Hepatocyte (in vitro differentiated cells): ENCODE measurements around the gene DYRK3. TPM values are rescaled to one million over a fixed set of nuclear protein-coding genes. Genes with fewer than 3 reads are reported as not detected.
A peak's percentile ranks its signal among the peaks of the same experiment; 100 is the strongest.

Experiments used
- DNase-seq: peaks from one replicate; pipeline ENCODE4 v3.0.0-alpha.2; 2016; ENCODE audit warnings: low spot score
- H2AFZ ChIP-seq: fragments of 200-600 bp; sonication (generic); 2 replicates; pipeline ENCODE4 v1.6.0; 2016; ENCODE audit warnings: antibody characterized with exemption, mild to moderate bottlenecking
- H3K27ac ChIP-seq: fragments of 200-600 bp; sonication (generic); 2 replicates; pipeline ENCODE4 v1.5.1; 2016; ENCODE audit warnings: mild to moderate bottlenecking
- H3K27me3 ChIP-seq: fragments of 200-600 bp; sonication (generic); 2 replicates; pipeline ENCODE4 v1.6.1; 2016
- H3K36me3 ChIP-seq: fragments of 200-600 bp; sonication (generic); replicated peaks from 2 replicates; pipeline ENCODE4 v1.5.1; 2016; ENCODE audit warnings: low read depth; ENCODE audit not compliant: insufficient read depth
- H3K4me1 ChIP-seq: fragments of 200-600 bp; sonication (generic); 2 replicates; pipeline ENCODE4 v1.5.1; 2016; ENCODE audit warnings: mild to moderate bottlenecking, moderate library complexity; ENCODE audit not compliant: insufficient read depth
- H3K4me2 ChIP-seq: fragments of 200-600 bp; sonication (generic); 2 replicates; pipeline ENCODE4 v1.6.0; 2016
- H3K4me3 ChIP-seq: fragments of 200-600 bp; sonication (generic); 2 replicates; pipeline ENCODE4 v1.5.1; 2016; ENCODE audit warnings: mild to moderate bottlenecking
- H3K79me2 ChIP-seq: fragments of 200-600 bp; sonication (generic); 2 replicates; pipeline ENCODE4 v1.6.0; 2017; ENCODE audit warnings: mild to moderate bottlenecking
- H3K9me2 ChIP-seq: fragments of 200-600 bp; sonication (generic); replicated peaks from 2 replicates; pipeline ENCODE4 v1.6.0; 2017; ENCODE audit warnings: mild to moderate bottlenecking; ENCODE audit not compliant: insufficient read depth
- H3K9me3 ChIP-seq: fragments of 200-600 bp; sonication (generic); 2 replicates; pipeline ENCODE4 v1.5.1; 2016; ENCODE audit warnings: low read depth, mild to moderate bottlenecking
- H4K20me1 ChIP-seq: fragments of 200-600 bp; sonication (generic); 2 replicates; pipeline ENCODE4 v1.6.0; 2016; ENCODE audit warnings: mild to moderate bottlenecking; ENCODE audit not compliant: insufficient read depth, poor library complexity, severe bottlenecking
- EZH2 ChIP-seq: fragments of 200-600 bp; sonication (generic); IDR thresholded peaks from 2 replicates; pipeline ENCODE4 v1.6.1; 2016; ENCODE audit warnings: antibody characterized with exemption, mild to moderate bottlenecking, borderline replicate concordance
- EZH2phosphoT487 ChIP-seq: fragments of 200-600 bp; sonication (generic); IDR thresholded peaks from one replicate; pipeline ENCODE4 v1.6.1; 2018; ENCODE audit warnings: antibody characterized with exemption, mild to moderate bottlenecking, low read depth, moderate library complexity; ENCODE audit not compliant: unreplicated experiment, severe bottlenecking
- WGBS: methylation state at CpG from one replicate; pipeline ENCODE4 v1.1.6; 2016; ENCODE audit warnings: low lambda C conversion rate; ENCODE audit errors: missing lambda C conversion rate; 5-methylcytosine and 5-hydroxymethylcytosine counted together
- polyA plus RNA-seq: library from polyadenylated mRNA; unstranded; fragments of >200 nt; fragmentation: Nextera tagmentation; extraction: Ambion mirVana; gene quantifications from 2 replicates; pipeline ENCODE4 v1.2.1, GENCODE V29; 2016
- total RNA-seq: library from RNA; depleted of rRNA; stranded (reverse); fragments of >200 nt; gene quantifications from 2 replicates; pipeline ENCODE4 v1.2.3, GENCODE V29; 2014
- TF ChIP-seq, protein P1 (sequence below): fragments of 200-600 bp; sonication (generic); IDR thresholded peaks from 2 replicates; pipeline ENCODE4 v1.5.1; 2016; ENCODE audit warnings: antibody characterized with exemption, mild to moderate bottlenecking; ENCODE audit not compliant: poor library complexity

Gene DYRK3
- total and polyA plus RNA-seq, 2 experiments from 2014 or later, result 5.8 to 6.2 TPM

DNA sequence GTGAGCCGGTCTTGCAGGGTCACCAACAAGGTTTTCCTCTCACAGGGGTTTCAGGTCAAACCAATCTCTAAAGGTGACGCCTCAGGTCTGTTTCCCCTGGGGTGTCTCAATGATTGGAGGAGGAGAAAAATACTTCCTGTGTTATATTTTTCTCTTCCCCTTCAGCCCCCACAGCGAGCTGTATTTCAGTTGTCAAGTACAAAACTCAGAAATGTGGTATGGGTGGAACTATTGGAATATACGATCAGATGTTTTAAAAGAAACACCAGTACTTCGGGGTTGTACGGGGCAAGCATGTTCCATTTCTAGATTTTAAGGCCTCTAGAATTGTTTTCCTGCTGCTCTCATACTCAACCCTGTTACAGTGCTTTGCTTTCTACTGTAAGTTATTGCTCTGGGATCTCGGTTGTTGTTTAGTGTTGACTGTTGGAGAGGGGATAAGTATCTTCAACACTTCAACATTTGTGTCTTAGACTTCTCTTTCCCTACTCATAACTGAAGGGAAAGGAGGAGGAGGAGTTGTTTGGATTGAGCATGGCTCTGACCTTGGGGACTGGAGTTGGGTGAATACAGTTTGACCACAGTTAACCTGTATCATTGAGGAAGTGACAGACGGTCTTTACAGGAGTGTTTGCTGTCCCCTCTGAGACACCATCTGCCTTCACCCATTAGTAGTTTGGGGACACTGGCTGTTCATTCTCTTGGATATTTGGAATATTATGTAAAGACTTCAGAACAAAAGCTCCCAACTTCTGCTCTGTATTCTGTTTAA is 51.3 kb downstream of the DYRK3 start:
- H3K27me3 ChIP-seq, result no peaks in the 10 kb centered on the region
- peak overlapping the region; percentile 98 for H3K27ac ChIP-seq
- no peaks in the 10 kb centered on the region for H3K9me2 ChIP-seq
- H3K4me2 ChIP-seq, result peak overlapping the region; percentile 90
- no peaks in the 10 kb centered on the region for H3K9me3 ChIP-seq
- 17% methylated on average over 8 of the region's 8 CpGs for WGBS
- peaks cover 58% of the 10 kb centered on the region for H4K20me1 ChIP-seq
- no peak for DNase-seq
- TF ChIP-seq EZH2phosphoT487 (no peak), EZH2 (no peak)
- TF ChIP-seq, protein P1, sequence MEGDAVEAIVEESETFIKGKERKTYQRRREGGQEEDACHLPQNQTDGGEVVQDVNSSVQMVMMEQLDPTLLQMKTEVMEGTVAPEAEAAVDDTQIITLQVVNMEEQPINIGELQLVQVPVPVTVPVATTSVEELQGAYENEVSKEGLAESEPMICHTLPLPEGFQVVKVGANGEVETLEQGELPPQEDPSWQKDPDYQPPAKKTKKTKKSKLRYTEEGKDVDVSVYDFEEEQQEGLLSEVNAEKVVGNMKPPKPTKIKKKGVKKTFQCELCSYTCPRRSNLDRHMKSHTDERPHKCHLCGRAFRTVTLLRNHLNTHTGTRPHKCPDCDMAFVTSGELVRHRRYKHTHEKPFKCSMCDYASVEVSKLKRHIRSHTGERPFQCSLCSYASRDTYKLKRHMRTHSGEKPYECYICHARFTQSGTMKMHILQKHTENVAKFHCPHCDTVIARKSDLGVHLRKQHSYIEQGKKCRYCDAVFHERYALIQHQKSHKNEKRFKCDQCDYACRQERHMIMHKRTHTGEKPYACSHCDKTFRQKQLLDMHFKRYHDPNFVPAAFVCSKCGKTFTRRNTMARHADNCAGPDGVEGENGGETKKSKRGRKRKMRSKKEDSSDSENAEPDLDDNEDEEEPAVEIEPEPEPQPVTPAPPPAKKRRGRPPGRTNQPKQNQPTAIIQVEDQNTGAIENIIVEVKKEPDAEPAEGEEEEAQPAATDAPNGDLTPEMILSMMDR, result no peak
- H3K79me2 ChIP-seq, result peaks cover 61% of the 10 kb centered on the region
- H3K4me1 ChIP-seq, result peaks cover 47% of the 10 kb centered on the region
- peak overlapping the region; percentile 14 for H2AFZ ChIP-seq
- H3K4me3 ChIP-seq, result peak overlapping the region; percentile 98
- no peaks in the 10 kb centered on the region for H3K36me3 ChIP-seq

DNA sequence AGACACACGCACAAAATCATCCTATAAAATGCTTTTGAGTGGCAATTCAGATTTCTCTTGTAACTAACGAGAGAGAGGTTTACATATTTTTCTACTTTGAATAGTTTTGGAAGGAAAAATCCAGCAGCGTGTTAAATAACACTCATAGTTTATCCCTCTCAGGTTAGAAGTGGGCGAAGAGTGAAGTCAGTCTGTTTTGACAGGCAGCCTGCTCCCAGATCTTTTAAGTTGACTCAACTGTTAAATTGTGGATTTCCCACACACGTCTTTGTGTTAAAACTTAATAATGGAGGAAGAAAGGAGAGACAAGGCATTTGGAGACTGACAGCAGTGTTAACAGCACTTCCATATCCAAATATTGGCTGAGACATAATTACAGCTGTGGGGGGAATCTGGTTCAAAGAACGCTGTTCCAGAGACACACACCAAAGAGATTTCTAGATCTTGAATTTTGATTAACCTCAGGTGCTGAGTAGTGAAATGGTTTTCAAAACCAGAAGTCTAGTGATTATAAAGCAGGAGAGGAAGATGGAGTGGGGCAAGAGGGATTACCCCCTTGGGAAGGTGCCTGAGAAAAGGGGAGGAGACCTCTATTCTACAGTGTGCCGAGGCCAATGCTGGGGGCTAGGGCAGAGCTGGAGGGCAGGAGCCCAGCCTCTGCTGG is 52.0 kb downstream of the DYRK3 start:
- no peak overlapping the region for H2AFZ ChIP-seq
- peak overlapping the region; percentile 90 for H3K4me2 ChIP-seq
- peaks cover 68% of the 10 kb centered on the region for H3K79me2 ChIP-seq
- H3K9me2 ChIP-seq, result no peaks in the 10 kb centered on the region
- H3K4me1 ChIP-seq, result peaks cover 52% of the 10 kb centered on the region
- DNase-seq, result no peak
- no peak overlapping the region for H3K27ac ChIP-seq
- H4K20me1 ChIP-seq, result peaks cover 65% of the 10 kb centered on the region
- peak overlapping the region; percentile 98 for H3K4me3 ChIP-seq
- no peak for TF ChIP-seq EZH2
- WGBS, result 58% methylated on average over 7 of the region's 7 CpGs
- H3K36me3 ChIP-seq, result no peaks in the 10 kb centered on the region
- H3K9me3 ChIP-seq, result no peaks in the 10 kb centered on the region
- no peaks in the 10 kb centered on the region for H3K27me3 ChIP-seq

DNA sequence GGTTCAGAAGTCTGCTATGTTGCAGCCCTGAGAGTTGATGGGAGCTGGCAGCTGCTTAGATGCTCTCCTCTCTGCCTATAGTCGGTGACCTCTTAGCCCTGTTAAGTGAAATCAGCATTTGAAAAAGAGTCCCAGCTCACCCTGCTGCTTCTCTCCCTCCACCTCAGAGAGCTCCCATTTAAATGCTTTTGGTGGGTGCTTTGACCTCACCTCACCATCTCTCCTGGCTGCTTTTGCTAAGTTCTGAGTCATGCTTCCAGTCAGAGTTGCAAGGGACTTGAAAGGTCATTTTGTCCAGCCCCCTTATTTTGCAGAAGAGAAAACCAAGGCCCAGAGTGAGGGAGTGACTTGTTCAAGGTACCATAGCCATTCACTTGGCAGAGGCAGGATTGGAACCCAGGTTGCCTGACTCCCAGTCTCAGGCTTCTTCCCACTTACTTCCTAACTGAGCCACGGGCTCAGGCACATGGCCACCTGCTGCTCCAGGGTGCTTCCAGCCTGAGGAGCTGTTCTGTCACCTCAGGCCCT is 52.6 kb downstream of the DYRK3 start:
- Histone ChIP-seq H3K9me2 (no peaks in the 10 kb centered on the region), H2AFZ (no peak overlapping the region), H3K4me3 (no peak overlapping the region), H3K27ac (no peak overlapping the region), H3K4me2 (peak overlapping the region; percentile 90), H3K27me3 (no peaks in the 10 kb centered on the region), H3K79me2 (peaks cover 74% of the 10 kb centered on the region), H3K9me3 (no peaks in the 10 kb centered on the region), H3K36me3 (no peaks in the 10 kb centered on the region), H4K20me1 (peaks cover 69% of the 10 kb centered on the region), H3K4me1 (peaks cover 54% of the 10 kb centered on the region)
- DNase-seq, result no peak
- 35% methylated on average over 2 of the region's 2 CpGs for whole genome bisulfite sequencing
- TF ChIP-seq EZH2 (no peak), EZH2phosphoT487 (no peak)
- TF ChIP-seq, protein P1, result no peak

DNA sequence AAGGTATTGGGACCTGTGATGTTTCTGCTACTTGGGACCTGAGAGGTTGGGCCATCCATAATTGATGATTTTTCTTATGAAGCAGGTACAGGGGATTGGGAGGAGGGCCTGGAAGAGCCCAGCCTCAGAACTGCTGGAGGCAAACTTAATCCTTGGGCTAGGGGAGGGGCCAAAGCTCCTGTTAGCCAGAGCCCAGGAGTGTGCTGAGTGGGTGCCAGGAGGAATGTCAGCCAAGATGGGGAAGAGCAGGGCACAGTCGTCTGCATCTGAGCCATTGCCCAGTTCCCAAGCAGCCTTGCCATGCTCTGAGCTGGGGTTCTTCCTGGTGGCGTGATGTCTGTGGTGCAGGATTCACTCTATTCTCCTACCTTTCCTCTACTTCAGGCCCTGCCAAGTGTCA is 55.2 kb downstream of the DYRK3 start:
- Histone ChIP-seq H3K4me3 (no peak overlapping the region), H3K36me3 (no peaks in the 10 kb centered on the region), H3K27me3 (no peaks in the 10 kb centered on the region), H3K9me3 (no peaks in the 10 kb centered on the region), H3K9me2 (no peaks in the 10 kb centered on the region), H3K4me2 (no peak overlapping the region), H3K4me1 (peaks cover 71% of the 10 kb centered on the region), H3K79me2 (peaks cover 97% of the 10 kb centered on the region), H4K20me1 (peaks cover 95% of the 10 kb centered on the region), H2AFZ (no peak overlapping the region), H3K27ac (no peak overlapping the region)
- 80% methylated on average over 2 of the region's 2 CpGs for WGBS
- no peak for DNase-seq
- no peak for TF ChIP-seq EZH2
- TF ChIP-seq, protein P1, result no peak
- no peak for TF ChIP-seq EZH2phosphoT487
